Activated CD8-positive, alpha-beta memory T cell treated with anti-CD3 and anti-CD28 coated beads for 1 hour (primary cell): Measurements from ENCODE around the gene RPE.

Experiments
- DNase-seq, 2 donors: peaks; one replicate each; pipeline ENCODE4 v3.0.0-alpha.2; 2020; ENCODE audit warnings: low read depth in 1 of 2; ENCODE audit errors: extremely low read depth in 1 of 2

The RPE gene

DNA sequence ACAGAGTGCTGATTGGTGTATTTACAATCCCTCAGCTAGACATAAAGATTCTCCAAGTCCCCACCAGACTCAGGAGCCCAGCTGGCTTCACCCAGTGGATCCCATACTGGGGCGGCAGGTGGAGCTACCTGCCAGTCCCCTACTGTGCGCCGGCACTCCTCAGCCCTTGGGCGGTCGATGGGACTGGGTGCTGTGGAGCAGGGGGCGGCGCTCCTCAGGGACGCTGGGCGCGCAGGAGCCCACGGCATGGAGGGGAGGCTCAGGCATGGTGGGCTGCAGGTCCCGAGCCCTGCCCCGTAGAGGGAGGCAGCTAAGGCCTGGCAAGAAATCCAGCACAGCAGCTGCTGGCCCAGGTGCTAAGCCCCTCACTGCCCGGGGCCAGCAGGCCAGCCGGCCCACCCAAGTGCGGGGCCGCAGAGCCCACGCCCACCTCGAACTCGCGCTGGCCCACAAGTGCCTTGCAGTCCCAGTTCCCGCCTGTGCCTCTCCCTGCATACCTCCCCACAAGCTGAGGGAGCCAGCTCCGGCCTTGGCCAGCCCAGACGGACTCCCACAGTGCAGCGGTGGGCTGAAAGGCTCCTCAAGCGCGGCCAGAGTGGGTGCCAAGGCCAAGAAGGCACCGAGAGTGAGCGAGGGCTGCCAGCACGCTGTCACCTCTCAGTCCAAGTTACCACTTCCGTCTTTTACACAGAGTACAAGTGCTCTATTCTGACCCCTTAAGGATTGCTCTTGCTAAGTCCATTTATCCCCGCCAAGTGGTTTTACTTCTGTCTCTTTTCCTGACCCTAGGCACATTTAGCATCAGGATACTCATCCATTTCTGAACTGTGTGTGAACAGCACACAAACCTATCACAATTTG, 1.7 kb upstream of the RPE start:
- no peak for DNase-seq

DNA sequence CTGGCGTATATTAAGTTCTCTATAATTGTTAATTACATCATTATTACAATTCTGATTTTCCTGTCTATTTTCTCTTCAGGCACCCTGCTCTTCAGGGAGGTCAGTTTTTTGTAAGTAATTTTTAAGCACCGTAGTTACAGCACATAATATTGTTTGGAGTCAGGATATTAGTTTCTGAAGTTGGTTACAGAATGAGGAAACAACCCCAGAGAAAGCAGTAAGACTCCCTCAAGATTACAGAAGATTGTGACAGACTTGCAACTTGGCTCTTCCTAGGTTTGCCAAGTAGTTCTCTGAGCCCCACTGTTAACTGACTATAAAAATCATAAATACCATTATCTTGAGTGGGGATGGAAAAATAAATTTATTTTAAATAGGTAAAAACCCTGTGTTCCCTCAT, 921 bp downstream of the RPE start:
- no peak for DNase-seq

GRCh38 chr2:210004881-210005280, 2.4 kb downstream of the RPE start:
- no peak for DNase-seq

DNA sequence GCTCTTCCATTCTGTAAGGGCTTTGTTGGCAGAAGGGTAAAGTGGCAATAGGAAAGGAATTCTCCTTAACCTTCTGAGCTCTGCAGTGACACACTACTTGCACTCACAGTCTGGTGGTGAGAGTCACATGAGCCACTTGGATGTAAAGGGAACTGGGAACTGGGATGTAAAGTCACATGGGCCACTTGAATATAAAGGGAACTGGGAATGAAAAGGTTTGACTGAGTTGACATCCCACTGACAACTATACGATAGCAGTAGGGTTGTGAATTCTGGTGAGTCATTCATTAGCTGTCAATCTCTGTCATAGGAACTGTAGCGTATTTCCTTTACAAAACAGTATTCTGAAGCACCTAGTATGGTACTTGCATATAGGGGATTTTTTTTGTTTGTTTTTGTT, 5.5 kb downstream of the RPE start:
- DNase-seq = no peak

- no peak for DNase-seq
Observed at GRCh38 chr2:210009126-210009525, 6.7 kb downstream of the RPE start.

DNA sequence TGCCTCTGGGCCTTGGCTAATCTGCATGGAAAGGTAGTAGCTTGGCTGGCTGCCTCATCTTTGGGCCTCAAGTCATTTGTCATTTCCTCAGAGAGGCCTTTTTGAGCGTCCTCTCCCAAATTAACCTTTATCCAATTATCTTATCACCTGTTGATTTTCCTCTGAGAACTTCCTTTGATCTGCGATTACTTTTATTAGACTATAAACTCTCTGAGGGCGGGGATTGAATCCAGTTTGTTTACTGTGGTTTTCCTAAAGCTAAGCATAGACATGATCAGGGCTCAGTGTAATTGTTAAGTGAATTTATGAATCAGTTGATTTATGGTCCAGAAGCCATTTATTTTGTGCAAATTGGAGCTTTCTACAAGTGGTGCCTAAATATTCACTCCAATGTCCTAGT, 7.5 kb downstream of the RPE start:
- no peak for DNase-seq

DNA sequence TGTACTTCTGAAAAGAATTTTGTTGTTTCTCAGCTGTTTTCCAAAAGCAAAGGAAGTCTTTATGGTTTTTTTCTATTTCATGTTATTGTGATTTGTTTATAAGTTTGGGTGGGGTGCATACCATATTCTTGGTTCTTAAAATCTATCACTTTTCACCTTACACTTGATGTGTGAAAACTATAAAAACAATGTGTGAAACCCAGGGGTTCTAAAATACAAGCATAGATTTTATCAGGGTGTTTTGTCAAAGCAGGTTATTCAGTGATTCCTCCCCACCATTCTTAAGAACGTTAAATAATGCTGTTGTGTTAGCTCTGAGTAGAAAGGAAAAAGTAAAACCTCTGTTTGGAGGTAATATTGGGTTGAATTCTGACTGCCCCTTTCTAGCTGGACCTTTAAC, 17.7 kb downstream of the RPE start:
- no peak for DNase-seq

DNA sequence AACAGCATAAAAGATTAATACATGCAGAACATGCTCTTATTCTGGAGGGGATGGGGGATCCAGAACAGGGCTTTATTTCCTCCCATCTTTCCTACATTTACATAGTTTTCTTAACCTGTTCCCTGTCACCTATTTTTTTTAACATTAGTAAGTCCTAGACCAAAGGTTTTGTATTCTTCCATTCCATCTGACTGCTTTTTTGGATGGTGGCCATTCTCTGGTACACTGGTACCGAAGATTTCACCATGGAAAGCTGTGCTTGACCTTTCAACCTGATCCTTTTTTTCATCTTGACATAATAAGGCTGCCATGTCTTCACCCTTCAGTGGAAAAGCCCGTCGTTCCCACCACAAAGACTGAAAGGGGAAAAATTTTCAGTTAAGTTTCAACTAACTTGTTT, 20.4 kb downstream of the RPE start:
- no peak for DNase-seq

GRCh38 chr2:210027608-210028007, 25.2 kb downstream of the RPE start:
- no peak for DNase-seq

DNA sequence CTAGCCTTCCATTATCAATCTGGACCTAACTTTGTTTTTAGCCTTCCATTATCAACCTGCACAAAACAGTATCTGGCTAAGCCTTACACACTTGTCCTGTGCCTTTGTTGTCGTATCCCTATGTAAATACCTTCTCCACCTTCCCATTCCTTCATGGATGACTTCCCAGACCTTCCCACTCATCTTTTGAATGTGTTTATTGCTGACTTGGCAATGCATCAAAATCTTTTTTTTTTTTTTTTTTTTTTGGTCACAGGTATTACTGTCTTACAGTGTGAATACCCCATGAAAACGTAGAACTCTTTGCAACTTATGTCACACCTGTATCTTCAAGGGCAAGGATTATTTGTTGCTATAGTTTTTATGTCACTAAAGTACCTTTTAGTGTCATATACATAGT, 25.7 kb downstream of the RPE start:
- no peak for DNase-seq

GRCh38 chr2:210034087-210034683, 31.7 kb downstream of the RPE start:
- no peak for DNase-seq

GRCh38 chr2:210035679-210036078, 33.2 kb downstream of the RPE start:
- DNase-seq = no peak

- DNase-seq = no peak
Observed at GRCh38 chr2:210038078-210038477, 35.6 kb downstream of the RPE start.

DNA sequence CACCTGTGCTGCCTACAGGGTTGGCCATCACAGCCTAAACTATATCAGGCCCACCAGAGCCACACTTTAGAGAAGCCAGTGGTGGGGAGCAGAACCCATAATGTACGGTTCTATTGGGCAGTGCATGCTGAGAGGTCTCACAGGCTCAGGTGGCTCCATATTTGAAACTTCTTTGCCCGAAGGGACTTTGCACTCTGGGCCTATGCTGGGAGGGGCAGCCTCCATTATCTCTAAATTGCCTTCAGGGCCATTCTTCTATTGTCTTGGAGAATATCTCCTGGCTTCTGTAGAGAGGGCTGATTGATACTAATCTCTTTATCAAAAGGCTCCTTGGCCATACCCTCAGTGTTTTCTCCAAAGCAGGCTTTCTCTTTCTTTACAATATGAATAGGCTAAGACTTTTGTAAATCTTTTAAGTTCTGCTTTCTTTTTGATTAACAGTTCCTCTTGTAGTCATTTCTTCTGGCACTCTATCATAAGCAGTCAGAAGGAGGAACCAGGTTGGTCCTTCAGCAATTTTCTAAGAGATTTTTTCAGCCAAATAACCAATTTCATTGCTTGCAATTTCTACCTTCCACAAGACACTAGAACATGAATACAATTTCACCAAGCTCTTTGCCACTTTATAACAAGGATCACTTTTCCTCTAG, 44.5 kb downstream of the RPE start:
- DNase-seq = no peak

DNA sequence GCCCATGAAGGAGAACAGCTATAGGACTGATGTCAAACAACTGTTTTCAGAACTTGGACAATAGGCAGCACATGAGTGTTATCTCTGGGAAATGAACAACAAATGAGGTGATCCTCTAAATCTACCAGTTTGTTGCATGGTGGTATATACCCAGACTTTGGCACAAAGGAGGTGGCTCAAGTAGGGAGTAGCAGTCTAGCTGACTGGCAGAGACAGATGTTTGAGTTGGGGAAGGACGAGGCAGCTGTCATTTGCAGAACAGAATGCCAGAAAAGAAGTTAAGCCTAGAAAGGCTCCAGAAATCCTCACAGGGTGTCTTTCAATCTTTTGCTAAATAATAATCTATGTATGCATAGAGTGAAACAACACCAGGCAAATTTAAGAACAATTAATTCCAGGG, 47.4 kb downstream of the RPE start:
- DNase-seq = no peak

DNA sequence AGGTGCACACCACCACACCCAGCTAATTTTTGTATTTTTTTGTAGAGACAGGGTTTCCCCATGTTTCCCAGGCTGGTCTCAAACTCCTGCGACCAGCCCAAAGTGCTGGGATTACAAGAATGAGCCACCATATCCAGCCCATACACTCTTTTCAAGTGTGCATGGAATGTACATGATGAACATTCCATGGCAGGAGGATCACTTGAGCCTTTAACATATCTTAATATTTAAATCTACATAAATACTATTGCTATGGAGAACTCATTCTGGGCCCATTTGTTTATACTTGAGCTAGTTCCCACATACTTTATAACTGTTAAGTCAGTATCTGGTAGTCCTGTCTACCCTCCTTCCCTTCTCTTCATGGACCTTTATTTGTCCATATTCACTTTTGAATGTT, 48.4 kb downstream of the RPE start:
- DNase-seq = no peak

DNA sequence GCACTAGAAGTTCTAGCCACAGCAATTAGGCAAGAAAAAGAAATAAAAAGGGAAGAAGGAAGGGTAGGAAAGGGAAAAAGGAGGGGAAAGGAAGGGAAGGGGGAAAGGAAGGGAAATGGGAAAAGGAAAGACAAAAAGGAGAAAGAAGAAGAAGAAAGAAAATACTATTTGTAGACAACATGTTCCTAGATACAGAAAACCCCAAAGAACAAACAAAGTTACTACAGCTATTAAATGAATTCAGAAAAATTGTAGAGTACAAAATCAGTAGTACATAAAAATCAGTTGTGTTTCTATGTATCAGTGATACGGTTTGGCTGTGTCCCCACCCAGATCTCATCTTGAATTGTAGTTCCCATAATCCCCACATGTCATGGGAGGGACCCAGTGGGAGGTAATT, 52.3 kb downstream of the RPE start:
- DNase-seq = no peak

- no peak for DNase-seq
Observed at GRCh38 chr2:210055825-210056224, 53.4 kb downstream of the RPE start.

DNA sequence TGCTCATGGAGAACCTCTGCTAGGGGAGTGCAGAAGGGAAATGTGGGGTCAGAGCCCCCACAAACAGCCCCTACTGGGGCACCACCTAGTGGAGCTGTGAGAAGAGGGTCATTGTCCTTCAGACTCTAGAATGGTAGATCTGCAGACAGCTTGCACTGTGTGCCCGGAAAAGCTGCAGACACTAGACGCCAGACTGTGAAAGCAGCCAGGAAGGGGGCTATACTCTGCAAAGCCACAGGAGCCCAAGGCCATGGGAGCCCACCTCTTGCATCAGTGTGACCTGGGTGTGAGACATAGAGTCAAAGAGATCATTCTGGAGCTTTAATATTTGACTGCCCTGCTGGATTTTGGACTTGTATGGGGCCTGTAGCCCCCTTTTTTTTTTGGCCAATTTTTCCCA, 60.9 kb downstream of the RPE start:
- DNase-seq = no peak
